OCI-LY3 (cell line): Measurements from ENCODE around the gene LSM4.

Experiments used
- EZH2phosphoT487 ChIP-seq: fragments of 200-600 bp; shearing (Covaris generic); IDR thresholded peaks from 2 replicates; pipeline ENCODE4 v1.6.1; 2018; ENCODE audit warnings: antibody characterized with exemption, mixed run types, low read depth
- TF ChIP-seq, protein P1 (sequence below): fragments of 200-600, 300-600 bp; sonication (generic); IDR thresholded peaks from 2 replicates; pipeline ENCODE4 v1.5.1; 2014; ENCODE audit warnings: antibody characterized with exemption, low read length, low read depth

DNA sequence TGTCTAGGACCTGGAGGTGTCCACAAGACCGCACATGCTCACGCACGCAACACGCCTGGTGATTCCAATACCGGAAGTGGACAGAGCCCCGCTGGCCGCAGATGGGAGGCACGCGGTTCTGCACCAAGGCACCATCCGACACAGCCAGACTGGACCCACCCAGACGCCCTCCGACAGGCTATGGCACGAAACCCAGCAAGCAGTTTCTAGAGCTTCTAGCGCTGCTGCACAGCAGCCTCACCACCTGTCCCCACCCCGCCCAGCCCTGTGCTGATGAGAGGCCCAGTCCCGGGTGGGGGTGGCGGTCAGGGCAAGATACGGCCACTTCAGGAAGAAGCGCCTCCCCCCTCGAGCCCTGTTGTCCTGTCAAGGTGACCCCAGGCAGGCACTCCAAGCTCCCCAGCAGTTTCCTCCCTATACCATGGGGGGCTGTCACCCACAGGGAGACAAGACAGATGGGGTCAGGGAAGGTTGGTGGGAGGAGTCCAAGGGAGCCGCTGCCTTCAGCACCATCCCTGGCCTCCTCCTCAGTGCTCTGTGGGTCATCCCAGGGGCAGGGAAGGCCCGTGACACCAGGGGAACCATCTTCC is 11.3 kb downstream of the LSM4 start:
- TF ChIP-seq, protein P1, sequence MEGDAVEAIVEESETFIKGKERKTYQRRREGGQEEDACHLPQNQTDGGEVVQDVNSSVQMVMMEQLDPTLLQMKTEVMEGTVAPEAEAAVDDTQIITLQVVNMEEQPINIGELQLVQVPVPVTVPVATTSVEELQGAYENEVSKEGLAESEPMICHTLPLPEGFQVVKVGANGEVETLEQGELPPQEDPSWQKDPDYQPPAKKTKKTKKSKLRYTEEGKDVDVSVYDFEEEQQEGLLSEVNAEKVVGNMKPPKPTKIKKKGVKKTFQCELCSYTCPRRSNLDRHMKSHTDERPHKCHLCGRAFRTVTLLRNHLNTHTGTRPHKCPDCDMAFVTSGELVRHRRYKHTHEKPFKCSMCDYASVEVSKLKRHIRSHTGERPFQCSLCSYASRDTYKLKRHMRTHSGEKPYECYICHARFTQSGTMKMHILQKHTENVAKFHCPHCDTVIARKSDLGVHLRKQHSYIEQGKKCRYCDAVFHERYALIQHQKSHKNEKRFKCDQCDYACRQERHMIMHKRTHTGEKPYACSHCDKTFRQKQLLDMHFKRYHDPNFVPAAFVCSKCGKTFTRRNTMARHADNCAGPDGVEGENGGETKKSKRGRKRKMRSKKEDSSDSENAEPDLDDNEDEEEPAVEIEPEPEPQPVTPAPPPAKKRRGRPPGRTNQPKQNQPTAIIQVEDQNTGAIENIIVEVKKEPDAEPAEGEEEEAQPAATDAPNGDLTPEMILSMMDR = no peak
- TF ChIP-seq EZH2phosphoT487 = no peak
